CD4-positive, alpha-beta T cell treated with Interleukin-6 at 100 ng/mL for 8 hours (primary cell): Measurements from ENCODE around the gene HOXD13.

Experiments used
- DNase-seq: peaks from one replicate; pipeline ENCODE4 v3.0.0-alpha.2; 2020; ENCODE audit warnings: mixed read lengths, low spot score

HOXD13 gene

GRCh38 chr2:176106581-176107539, 14.3 kb downstream of the HOXD13 start, which contains the start of gene HOXD11:
TSS of gene HOXD11 (plus strand) at chr2:176107280. CDS start at chr2:176107356, 76 bp downstream.
- DNase-seq: no peak

GRCh38 chr2:176107731-176108181, 15.2 kb downstream of the HOXD13 start:
- DNase-seq: no peak

GRCh38 chr2:176109192-176109901, 16.8 kb downstream of the HOXD13 start:
- no peak for DNase-seq

- no peak for DNase-seq
Observed at GRCh38 chr2:176109946-176110345, 17.4 kb downstream of the HOXD13 start.

GRCh38 chr2:176110415-176111308, 18.1 kb downstream of the HOXD13 start:
- DNase-seq: no peak

GRCh38 chr2:176111309-176111663, 18.8 kb downstream of the HOXD13 start:
- no peak for DNase-seq

GRCh38 chr2:176111846-176112374, 19.4 kb downstream of the HOXD13 start:
- no peak for DNase-seq

GRCh38 chr2:176112375-176113302, 20.1 kb downstream of the HOXD13 start:
- DNase-seq: no peak

- no peak for DNase-seq
Observed at GRCh38 chr2:176114120-176114929, 21.8 kb downstream of the HOXD13 start.

- no peak for DNase-seq
Observed at GRCh38 chr2:176114930-176115625, 22.6 kb downstream of the HOXD13 start.

- DNase-seq: no peak
Observed at GRCh38 chr2:176115883-176116813, 23.6 kb downstream of the HOXD13 start, which contains the start of gene HOXD10. TSS of gene HOXD10 (plus strand) at chr2:176116778. CDS start at chr2:176116834, 56 bp downstream.

GRCh38 chr2:176117162-176117822, 24.8 kb downstream of the HOXD13 start:
- DNase-seq: no peak

GRCh38 chr2:176117823-176118371, 25.4 kb downstream of the HOXD13 start:
- DNase-seq: no peak

- no peak for DNase-seq
Observed at GRCh38 chr2:176118601-176119339, 26.2 kb downstream of the HOXD13 start.

- DNase-seq: no peak
Observed at GRCh38 chr2:176120364-176121189, 28.1 kb downstream of the HOXD13 start.
